GM19468 (cell line): ENCODE data around the gene GRK3.

Experiments used
- ATAC-seq: cut with Tn5 transposase; IDR thresholded peaks from one replicate; pipeline ENCODE4 v1.9.1; 2021; ENCODE audit warnings: mild to moderate bottlenecking, moderate library complexity, moderate number of reproducible peaks; ENCODE audit not compliant: unreplicated experiment; ENCODE audit errors: extremely low read depth

GRK3 gene

DNA sequence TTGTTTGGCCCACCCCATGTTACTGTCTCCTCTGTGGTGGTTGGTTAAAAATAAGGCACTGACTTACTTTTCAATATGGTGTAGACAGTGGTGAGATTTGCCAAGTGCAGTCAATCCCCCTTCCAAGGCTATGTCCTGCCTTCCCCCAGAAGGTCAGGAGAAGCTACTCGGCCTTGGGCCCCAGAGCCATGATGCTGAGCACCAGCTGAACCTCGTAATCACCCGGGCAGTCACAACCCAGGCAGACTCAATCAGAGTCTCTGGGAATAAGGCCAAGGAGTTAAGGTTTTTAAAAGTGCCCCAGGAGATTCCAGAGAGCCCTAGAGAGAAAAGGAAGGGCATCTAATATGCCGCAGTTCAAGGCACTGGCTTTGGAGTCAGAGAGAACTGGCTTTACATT lies 201.3 kb downstream of the GRK3 start:
- ATAC-seq = no peak

DNA sequence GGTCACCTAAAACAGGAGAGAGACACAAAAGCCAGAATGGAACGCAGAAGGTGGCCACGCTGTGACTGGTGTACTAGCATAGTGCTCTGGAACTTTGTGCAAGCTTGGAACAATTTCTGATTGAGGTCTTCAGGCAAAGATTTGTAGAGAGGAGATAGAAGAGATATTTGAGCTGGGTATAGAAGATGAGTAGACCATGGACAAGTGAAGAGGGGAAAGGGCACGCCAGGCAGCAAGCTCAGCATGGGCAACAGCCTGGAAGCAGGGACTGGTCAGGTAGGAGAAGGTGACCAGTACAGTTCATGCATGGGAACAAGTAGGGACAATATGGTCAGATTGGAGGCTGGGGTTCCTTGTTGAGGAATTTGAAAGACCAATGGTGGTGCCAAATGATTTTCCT lies 201.9 kb downstream of the GRK3 start:
- no peak for ATAC-seq

DNA sequence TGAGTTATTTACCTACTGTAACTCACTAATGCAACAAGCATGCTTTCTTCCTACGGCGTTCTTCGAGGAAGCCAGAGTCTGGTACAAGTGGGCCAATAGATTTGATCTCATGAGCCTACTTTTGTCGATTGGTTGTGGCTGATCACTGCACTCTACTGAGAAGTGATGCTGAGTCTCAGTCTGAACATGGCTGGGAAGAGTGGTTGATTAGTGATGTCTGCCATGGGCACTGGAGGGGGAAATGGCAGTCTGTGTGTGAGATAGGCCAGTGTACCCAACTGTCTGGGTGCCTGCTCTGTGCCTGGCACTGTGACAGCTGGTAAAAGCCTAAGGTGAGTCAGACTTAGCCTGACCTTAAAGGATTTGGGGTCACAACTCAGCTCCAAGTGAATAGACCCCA lies 205.9 kb downstream of the GRK3 start:
- ATAC-seq = no peak

DNA sequence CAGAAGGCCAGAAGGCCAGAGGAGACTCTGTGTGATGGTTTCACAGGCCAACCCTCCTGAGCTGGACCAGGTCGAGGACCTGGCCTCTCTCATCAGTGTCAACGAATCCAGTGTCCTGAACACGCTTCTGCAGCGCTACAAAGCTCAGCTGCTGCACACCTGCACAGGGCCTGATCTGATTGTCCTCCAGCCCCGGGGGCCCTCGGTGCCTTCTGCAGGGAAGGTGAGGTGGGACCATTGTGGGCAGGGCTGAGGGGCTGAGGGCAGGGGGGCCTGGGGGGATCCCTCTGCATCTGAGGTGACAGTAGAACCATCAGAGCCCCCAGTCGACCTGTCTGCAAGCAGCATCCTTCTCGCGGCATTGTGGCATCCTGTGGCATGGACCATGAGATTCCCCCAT lies 207.8 kb downstream of the GRK3 start:
- no peak for ATAC-seq

DNA sequence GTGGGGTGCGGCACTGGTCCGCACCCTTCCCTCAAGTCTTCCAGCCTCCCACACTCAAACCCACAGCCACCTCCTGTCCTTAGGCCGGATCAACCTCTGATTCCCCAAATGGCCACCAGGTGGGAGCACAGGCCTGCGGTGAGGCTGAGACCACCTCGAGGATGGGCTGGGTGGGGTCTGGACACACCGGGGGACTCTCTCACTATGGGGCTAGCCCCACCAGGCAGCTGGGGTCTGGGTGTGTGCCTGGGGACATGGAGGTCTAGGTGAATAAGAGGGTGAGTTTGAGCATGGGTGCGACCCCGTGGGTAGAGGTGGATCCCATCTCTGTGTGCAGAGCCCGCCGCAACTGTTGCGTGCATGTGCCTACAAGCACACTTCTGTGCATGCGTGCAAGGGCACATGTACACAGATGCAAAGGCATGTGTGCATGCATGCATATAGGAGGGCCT lies 210.1 kb downstream of the GRK3 start:
- no peak for ATAC-seq

DNA sequence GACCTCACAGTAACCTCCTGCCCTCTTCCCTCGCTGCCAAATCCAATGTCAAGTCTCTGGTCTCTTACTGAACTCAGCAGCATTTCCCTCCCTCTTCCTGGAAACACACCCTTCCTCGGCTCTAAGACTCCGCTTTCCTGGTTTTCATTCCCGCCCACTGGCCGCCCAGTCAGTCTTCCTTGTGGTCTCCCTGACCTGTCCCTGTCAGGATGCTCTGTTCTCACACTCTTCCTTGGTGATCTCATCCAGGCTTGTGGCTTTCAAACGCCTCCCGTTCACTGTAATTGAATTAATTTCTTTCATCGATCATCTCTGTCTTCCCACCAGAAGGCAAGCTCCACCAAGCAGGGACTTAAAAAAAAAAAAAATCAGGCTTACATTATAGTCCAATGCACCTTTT lies 211.1 kb downstream of the GRK3 start:
- no peak for ATAC-seq

DNA sequence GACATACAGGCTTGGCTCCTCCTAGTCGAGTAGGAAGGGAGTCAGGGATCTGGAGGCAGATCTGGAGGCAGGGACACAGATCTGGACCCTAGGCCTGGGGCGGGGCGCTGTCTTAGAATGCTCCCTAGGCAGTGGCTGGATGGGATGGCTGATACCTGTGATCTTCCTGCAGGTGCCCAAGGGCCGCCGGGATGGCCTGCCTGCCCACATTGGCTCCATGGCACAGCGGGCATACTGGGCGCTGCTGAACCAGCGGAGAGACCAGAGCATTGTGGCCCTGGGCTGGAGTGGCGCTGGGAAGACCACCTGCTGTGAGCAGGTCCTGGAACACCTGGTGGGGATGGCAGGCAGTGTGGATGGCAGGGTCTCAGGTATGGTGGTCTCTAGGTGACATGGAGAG lies 212.9 kb downstream of the GRK3 start:
- no peak for ATAC-seq

DNA sequence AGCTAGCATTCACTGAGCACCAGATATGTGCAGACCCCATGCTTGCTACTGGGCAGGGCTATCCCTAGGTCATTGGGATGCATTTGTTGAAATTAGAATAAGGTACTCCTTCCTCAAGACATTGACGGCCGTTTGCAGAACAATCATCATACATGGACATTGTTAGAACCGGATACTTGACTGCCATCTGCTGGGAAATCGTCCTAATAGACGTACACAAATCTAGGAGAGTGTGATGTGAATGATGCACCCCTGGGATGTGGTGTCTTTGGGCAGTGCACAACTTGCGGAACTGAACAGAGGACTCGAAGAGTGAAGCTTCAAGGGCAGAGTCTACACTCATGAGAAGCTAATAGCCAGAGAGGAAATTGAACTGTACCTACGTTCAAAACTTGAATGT lies 213.4 kb downstream of the GRK3 start:
- no peak for ATAC-seq
